ENCODE results near the gene SSNA1. TPM values are rescaled to one million over a fixed set of nuclear protein-coding genes. Genes with fewer than 3 reads are reported as not detected.

The SSNA1 gene
- total RNA-seq, 1 donor from 2014 or later = 47.0 TPM

GRCh38 chr9:137145731-137146526 lies 42.5 kb upstream of the SSNA1 start:
- H3K4me1 ChIP-seq (ENCODE audit: control insufficient read depth in 3 of 3, insufficient read depth in 3 of 3, low read length in 3 of 3) = no peaks in the 10 kb centered on the region
- no peaks in the 10 kb centered on the region for H3K36me3 ChIP-seq (ENCODE audit: control insufficient read depth in 3 of 3, insufficient read depth in 3 of 3, low read length in 3 of 3)
- peaks cover 58 to 71% (median 62%) of the 10 kb centered on the region in 3 donors for H3K27me3 ChIP-seq (ENCODE audit: control insufficient read depth in 3 of 3, insufficient read depth in 3 of 3, low read length in 3 of 3)
- H3K27ac ChIP-seq (ENCODE audit: low read depth, low read length) = no peak overlapping the region
- H3K4me3 ChIP-seq (ENCODE audit: low read length in 3 of 3) = no peak overlapping the region
- H3K9me3 ChIP-seq (ENCODE audit: control insufficient read depth in 3 of 3, low read length in 3 of 3) = no peaks in the 10 kb centered on the region
- no peak overlapping the region for H3K9ac ChIP-seq (ENCODE audit: low read depth in 1 of 3, low read length in 3 of 3)

- Histone ChIP-seq H3K36me3 (ENCODE audit: control insufficient read depth in 3 of 3, insufficient read depth in 3 of 3, low read length in 3 of 3) (no peaks in the 10 kb centered on the region), H3K4me3 (ENCODE audit: low read length in 3 of 3) (no peak overlapping the region), H3K27ac (ENCODE audit: low read depth, low read length) (no peak overlapping the region), H3K27me3 (ENCODE audit: control insufficient read depth in 3 of 3, insufficient read depth in 3 of 3, low read length in 3 of 3) (peaks cover 52 to 65% (median 56%) of the 10 kb centered on the region in 3 donors), H3K4me1 (ENCODE audit: control insufficient read depth in 3 of 3, insufficient read depth in 3 of 3, low read length in 3 of 3) (no peaks in the 10 kb centered on the region), H3K9ac (ENCODE audit: low read depth in 1 of 3, low read length in 3 of 3) (no peak overlapping the region), H3K9me3 (ENCODE audit: control insufficient read depth in 3 of 3, low read length in 3 of 3) (no peaks in the 10 kb centered on the region)
Measured at GRCh38 chr9:137146527-137146918, 42.0 kb upstream of the SSNA1 start.

GRCh38 chr9:137147091-137147792 lies 41.2 kb upstream of the SSNA1 start:
- Histone ChIP-seq H3K9ac (ENCODE audit: low read depth in 1 of 3, low read length in 3 of 3) (no peak overlapping the region), H3K27me3 (ENCODE audit: control insufficient read depth in 3 of 3, insufficient read depth in 3 of 3, low read length in 3 of 3) (peaks cover 45 to 59% (median 49%) of the 10 kb centered on the region in 3 donors), H3K9me3 (ENCODE audit: control insufficient read depth in 3 of 3, low read length in 3 of 3) (no peaks in the 10 kb centered on the region), H3K36me3 (ENCODE audit: control insufficient read depth in 3 of 3, insufficient read depth in 3 of 3, low read length in 3 of 3) (no peaks in the 10 kb centered on the region), H3K4me3 (ENCODE audit: low read length in 3 of 3) (no peak overlapping the region), H3K27ac (ENCODE audit: low read depth, low read length) (no peak overlapping the region), H3K4me1 (ENCODE audit: control insufficient read depth in 3 of 3, insufficient read depth in 3 of 3, low read length in 3 of 3) (no peaks in the 10 kb centered on the region)

- H3K27ac ChIP-seq (ENCODE audit: low read depth, low read length) = no peak overlapping the region
- no peak overlapping the region for H3K4me3 ChIP-seq (ENCODE audit: low read length in 3 of 3)
- H3K36me3 ChIP-seq (ENCODE audit: control insufficient read depth in 3 of 3, insufficient read depth in 3 of 3, low read length in 3 of 3) = no peaks in the 10 kb centered on the region
- peaks cover 42 to 58% (median 44%) of the 10 kb centered on the region in 3 donors for H3K27me3 ChIP-seq (ENCODE audit: control insufficient read depth in 3 of 3, insufficient read depth in 3 of 3, low read length in 3 of 3)
- H3K9ac ChIP-seq (ENCODE audit: low read depth in 1 of 3, low read length in 3 of 3) = no peak overlapping the region
- no peaks in the 10 kb centered on the region for H3K4me1 ChIP-seq (ENCODE audit: control insufficient read depth in 3 of 3, insufficient read depth in 3 of 3, low read length in 3 of 3)
- no peaks in the 10 kb centered on the region for H3K9me3 ChIP-seq (ENCODE audit: control insufficient read depth in 3 of 3, low read length in 3 of 3)
Measured at GRCh38 chr9:137147793-137148160, 40.7 kb upstream of the SSNA1 start.

- H3K9me3 ChIP-seq (ENCODE audit: control insufficient read depth in 3 of 3, low read length in 3 of 3) = no peaks in the 10 kb centered on the region
- H3K27me3 ChIP-seq (ENCODE audit: control insufficient read depth in 3 of 3, insufficient read depth in 3 of 3, low read length in 3 of 3) = peaks cover 39 to 57% (median 42%) of the 10 kb centered on the region in 3 donors
- no peak overlapping the region for H3K9ac ChIP-seq (ENCODE audit: low read depth in 1 of 3, low read length in 3 of 3)
- no peak overlapping the region for H3K4me3 ChIP-seq (ENCODE audit: low read length in 3 of 3)
- H3K27ac ChIP-seq (ENCODE audit: low read depth, low read length) = no peak overlapping the region
- no peaks in the 10 kb centered on the region for H3K4me1 ChIP-seq (ENCODE audit: control insufficient read depth in 3 of 3, insufficient read depth in 3 of 3, low read length in 3 of 3)
- no peaks in the 10 kb centered on the region for H3K36me3 ChIP-seq (ENCODE audit: control insufficient read depth in 3 of 3, insufficient read depth in 3 of 3, low read length in 3 of 3)
Measured at GRCh38 chr9:137148242-137148641, 40.2 kb upstream of the SSNA1 start.

GRCh38 chr9:137148661-137149060 lies 39.8 kb upstream of the SSNA1 start:
- H3K4me1 ChIP-seq (ENCODE audit: control insufficient read depth in 3 of 3, insufficient read depth in 3 of 3, low read length in 3 of 3) = no peaks in the 10 kb centered on the region
- H3K4me3 ChIP-seq (ENCODE audit: low read length in 3 of 3) = no peak overlapping the region
- H3K27me3 ChIP-seq (ENCODE audit: control insufficient read depth in 3 of 3, insufficient read depth in 3 of 3, low read length in 3 of 3) = peaks cover 35 to 57% (median 42%) of the 10 kb centered on the region in 3 donors
- no peak overlapping the region for H3K27ac ChIP-seq (ENCODE audit: low read depth, low read length)
- no peak overlapping the region for H3K9ac ChIP-seq (ENCODE audit: low read depth in 1 of 3, low read length in 3 of 3)
- no peaks in the 10 kb centered on the region for H3K9me3 ChIP-seq (ENCODE audit: control insufficient read depth in 3 of 3, low read length in 3 of 3)
- H3K36me3 ChIP-seq (ENCODE audit: control insufficient read depth in 3 of 3, insufficient read depth in 3 of 3, low read length in 3 of 3) = no peaks in the 10 kb centered on the region

GRCh38 chr9:137149363-137149762 lies 39.1 kb upstream of the SSNA1 start:
- Histone ChIP-seq H3K9ac (ENCODE audit: low read depth in 1 of 3, low read length in 3 of 3) (no peak overlapping the region), H3K4me1 (ENCODE audit: control insufficient read depth in 3 of 3, insufficient read depth in 3 of 3, low read length in 3 of 3) (no peaks in the 10 kb centered on the region), H3K9me3 (ENCODE audit: control insufficient read depth in 3 of 3, low read length in 3 of 3) (no peaks in the 10 kb centered on the region), H3K27me3 (ENCODE audit: control insufficient read depth in 3 of 3, insufficient read depth in 3 of 3, low read length in 3 of 3) (peaks cover 30 to 52% (median 38%) of the 10 kb centered on the region in 3 donors), H3K27ac (ENCODE audit: low read depth, low read length) (no peak overlapping the region), H3K4me3 (ENCODE audit: low read length in 3 of 3) (no peak overlapping the region), H3K36me3 (ENCODE audit: control insufficient read depth in 3 of 3, insufficient read depth in 3 of 3, low read length in 3 of 3) (no peaks in the 10 kb centered on the region)

- H3K27ac ChIP-seq (ENCODE audit: low read depth, low read length) = no peak overlapping the region
- H3K27me3 ChIP-seq (ENCODE audit: control insufficient read depth in 3 of 3, insufficient read depth in 3 of 3, low read length in 3 of 3) = peaks cover 34 to 53% (median 39%) of the 10 kb centered on the region in 3 donors
- H3K36me3 ChIP-seq (ENCODE audit: control insufficient read depth in 3 of 3, insufficient read depth in 3 of 3, low read length in 3 of 3) = no peaks in the 10 kb centered on the region
- H3K9me3 ChIP-seq (ENCODE audit: control insufficient read depth in 3 of 3, low read length in 3 of 3) = no peaks in the 10 kb centered on the region
- no peak overlapping the region for H3K4me3 ChIP-seq (ENCODE audit: low read length in 3 of 3)
- no peak overlapping the region for H3K9ac ChIP-seq (ENCODE audit: low read depth in 1 of 3, low read length in 3 of 3)
- H3K4me1 ChIP-seq (ENCODE audit: control insufficient read depth in 3 of 3, insufficient read depth in 3 of 3, low read length in 3 of 3) = no peaks in the 10 kb centered on the region
Measured at GRCh38 chr9:137149942-137150616, 38.4 kb upstream of the SSNA1 start.

GRCh38 chr9:137150617-137151457 lies 37.6 kb upstream of the SSNA1 start:
- Histone ChIP-seq H3K4me1 (ENCODE audit: control insufficient read depth in 3 of 3, insufficient read depth in 3 of 3, low read length in 3 of 3) (no peaks in the 10 kb centered on the region), H3K27ac (ENCODE audit: low read depth, low read length) (no peak overlapping the region), H3K9ac (ENCODE audit: low read depth in 1 of 3, low read length in 3 of 3) (no peak overlapping the region), H3K27me3 (ENCODE audit: control insufficient read depth in 3 of 3, insufficient read depth in 3 of 3, low read length in 3 of 3) (peaks cover 42 to 58% (median 44%) of the 10 kb centered on the region in 3 donors), H3K4me3 (ENCODE audit: low read length in 3 of 3) (no peak overlapping the region), H3K9me3 (ENCODE audit: control insufficient read depth in 3 of 3, low read length in 3 of 3) (no peaks in the 10 kb centered on the region), H3K36me3 (ENCODE audit: control insufficient read depth in 3 of 3, insufficient read depth in 3 of 3, low read length in 3 of 3) (no peaks in the 10 kb centered on the region)
